ENCODE measurements around the gene MGST2.

The MGST2 gene

GRCh38 chr4:139744232-139744631 lies 78.6 kb downstream of the MGST2 start:
- DNase-seq = no peak

GRCh38 chr4:139745111-139745639 lies 79.6 kb downstream of the MGST2 start:
- DNase-seq = no peak

GRCh38 chr4:139746431-139747171 lies 81.0 kb downstream of the MGST2 start:
- no peak for DNase-seq

DNA sequence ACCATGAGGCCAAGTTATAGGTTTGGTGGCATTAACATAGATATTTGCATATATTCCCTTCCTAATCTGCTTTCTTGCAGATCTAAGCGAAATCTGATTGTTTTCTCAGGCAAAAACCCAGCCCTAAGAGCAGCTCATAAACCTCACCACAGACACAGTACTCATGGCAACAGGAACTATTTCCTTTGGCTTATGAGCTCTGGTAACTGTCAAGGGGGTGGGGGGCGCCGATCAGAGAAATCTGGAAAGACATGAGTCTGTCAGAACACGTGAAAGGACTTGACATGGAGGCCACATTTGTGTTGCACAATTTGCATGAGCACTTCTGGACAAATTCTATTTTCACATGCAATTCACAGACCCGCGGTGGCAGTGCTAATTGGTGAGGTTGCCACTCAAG lies 83.7 kb downstream of the MGST2 start:
- DNase-seq = no peak

GRCh38 chr4:139749835-139750498 lies 84.3 kb downstream of the MGST2 start:
- no peak for DNase-seq

DNA sequence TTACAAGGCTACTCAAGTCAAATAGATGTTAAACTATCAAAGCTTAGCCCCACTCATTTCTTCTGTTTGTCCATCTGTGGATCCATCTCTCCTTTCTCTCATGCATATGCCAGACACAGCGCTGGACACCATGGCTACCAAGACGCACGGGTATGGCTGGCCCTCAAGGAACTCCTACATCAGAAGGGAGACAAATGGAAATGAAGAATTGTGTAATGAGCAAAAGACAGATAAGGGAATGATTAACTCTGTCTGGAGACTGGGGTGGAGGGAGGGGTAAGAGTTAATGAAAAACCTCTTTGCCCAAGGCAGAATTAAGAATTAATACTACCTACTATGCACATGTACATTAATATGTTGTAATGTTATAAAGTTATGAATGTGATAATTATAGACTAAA lies 88.1 kb downstream of the MGST2 start:
- DNase-seq = no peak

Measured in hippocampal formation (tissue), 2 donors.